Stimulated activated CD4-positive, alpha-beta T cell treated with anti-CD3 and anti-CD28 coated beads, Interleukin-2, amount 100 ng/mL, for 4 hours (primary cell): ENCODE data around the gene SLC44A3.
"Not testable (repeated sequence)": the region's sequence is repeated elsewhere in the genome, so short reads cannot be mapped to it uniquely, and the experiment has no call there.

Source experiments
- DNase-seq: peaks from one replicate; pipeline ENCODE4 v3.0.0-alpha.2; 2020; ENCODE audit warnings: low read depth

SLC44A3 gene

GRCh38 chr1:94935476-94935875, 115.3 kb downstream of the SLC44A3 start:
- DNase-seq = no peak

GRCh38 chr1:94936861-94937620, 116.9 kb downstream of the SLC44A3 start:
- no peak for DNase-seq

- DNase-seq = no peak
Observed at GRCh38 chr1:94937820-94938219, 117.7 kb downstream of the SLC44A3 start.

- no peak for DNase-seq
Observed at GRCh38 chr1:94940738-94941137, 120.6 kb downstream of the SLC44A3 start.

GRCh38 chr1:94941480-94941879, 121.3 kb downstream of the SLC44A3 start:
- DNase-seq = not testable (repeated sequence)

- no peak for DNase-seq
Observed at GRCh38 chr1:94942171-94943128, 122.3 kb downstream of the SLC44A3 start.
